Measurements from ENCODE around the gene NPLOC4. TPM values are rescaled to one million over a fixed set of nuclear protein-coding genes. Genes with fewer than 3 reads are reported as not detected.

The NPLOC4 gene
- total RNA-seq, 2 experiments from 2014 or later = 75.9 to 87.7 TPM

- H3K4me3 Mint-ChIP-seq = peak overlapping the region; percentile 85
- H3K4me1 Mint-ChIP-seq (ENCODE audit: low read depth) = peaks cover 30% of the 10 kb centered on the region
- POLR2A ChIA-PET = interaction anchor here (0.5 to 4.5 kb wide), 8 partner anchors 13 to 275 kb away, joined by 3 to 33 read pairs (median 3); partner anchors contain the start of genes FAAP100, NDUFAF8, SLC38A10 and TEPSIN
- intact Hi-C loops (cut with micrococcal nuclease) = no loop called here
- no peaks in the 10 kb centered on the region for H3K27me3 Mint-ChIP-seq
- peak; percentile 4 for ATAC-seq
- H3K9me3 Mint-ChIP-seq = no peaks in the 10 kb centered on the region
- TF ChIP-seq CTCF (IDR thresholded peaks at IDR 0.05) = no peak
- peak; percentile 67 for DNase-seq
- peak overlapping the region; percentile 91 for H3K27ac Mint-ChIP-seq
- H3K36me3 Mint-ChIP-seq (ENCODE audit: low read depth) = peaks cover 37% of the 10 kb centered on the region
- CTCF ChIA-PET = interaction anchor here (1.2 kb wide), 1 partner anchor 29 kb away, joined by 4 read pairs; no protein-coding TSS in a partner anchor
Measured at GRCh38 chr17:81513753-81514488, 123.0 kb downstream of the NPLOC4 start.

GRCh38 chr17:81513372-81513752 lies 123.5 kb downstream of the NPLOC4 start:
- TF ChIP-seq CTCF (IDR thresholded peaks at IDR 0.05) = no peak
- Mint-ChIP-seq H3K27me3 (no peaks in the 10 kb centered on the region), H3K27ac (peak overlapping the region; percentile 91), H3K9me3 (no peaks in the 10 kb centered on the region), H3K4me3 (peak overlapping the region; percentile 85), H3K36me3 (ENCODE audit: low read depth) (peaks cover 42% of the 10 kb centered on the region), H3K4me1 (ENCODE audit: low read depth) (peaks cover 32% of the 10 kb centered on the region)
- POLR2A ChIA-PET = interaction anchor here (0.6 to 4.5 kb wide), 6 partner anchors 12 to 274 kb away, joined by 3 to 33 read pairs (median 4); partner anchors contain the start of genes FAAP100, NDUFAF8, SLC38A10 and TEPSIN
- DNase-seq (peak; percentile 90), ATAC-seq (peak; percentile 49)
- intact Hi-C loops (cut with micrococcal nuclease) = no loop called here
- CTCF ChIA-PET = interaction anchor here (1.2 kb wide), 1 partner anchor 29 kb away, joined by 4 read pairs; no protein-coding TSS in a partner anchor

- DNase-seq (peak; percentile 91), ATAC-seq (peak; percentile 57)
- Mint-ChIP-seq H3K4me3 (peak within 1 kb of the TSS; percentile 97), H3K27ac (peak within 1 kb of the TSS; percentile 92), H3K4me1 (ENCODE audit: low read depth) (peaks cover 27% of the 10 kb centered on the region), H3K9me3 (no peaks in the 10 kb centered on the region), H3K36me3 (ENCODE audit: low read depth) (peaks cover 45% of the 10 kb centered on the region), H3K27me3 (no peaks in the 10 kb centered on the region)
- ChIA-PET CTCF (interaction anchor here (1.2 kb wide), 1 partner anchor 28 kb away, joined by 4 read pairs; no protein-coding TSS in a partner anchor), POLR2A (interaction anchor here (0.9 to 4.5 kb wide), 8 partner anchors 11 to 218 kb away, joined by 3 to 33 read pairs (median 6); partner anchors contain the start of genes FAAP100 and SLC38A10)
- intact Hi-C loops (cut with micrococcal nuclease) = no loop called here
- TF ChIP-seq CTCF (IDR thresholded peaks at IDR 0.05) = no peak
Measured at GRCh38 chr17:81512562-81513371, 124.1 kb downstream of the NPLOC4 start, which contains the start of gene ACTG1. Gene ACTG1, minus strand, starts transcription at chr17:81512799. Its CDS starts 445 bp downstream, at chr17:81512354.

- H3K4me3 Mint-ChIP-seq = peak overlapping the region; percentile 97
- H3K36me3 Mint-ChIP-seq (ENCODE audit: low read depth) = peaks cover 45% of the 10 kb centered on the region
- peaks cover 26% of the 10 kb centered on the region for H3K4me1 Mint-ChIP-seq (ENCODE audit: low read depth)
- peak overlapping the region; percentile 92 for H3K27ac Mint-ChIP-seq
- TF ChIP-seq CTCF (IDR thresholded peaks at IDR 0.05) = no peak
- H3K9me3 Mint-ChIP-seq = no peaks in the 10 kb centered on the region
- H3K27me3 Mint-ChIP-seq = no peaks in the 10 kb centered on the region
- ChIA-PET CTCF (interaction anchor here (6.2 kb wide), 1 partner anchor 28 kb away, joined by 28 read pairs; no protein-coding TSS in a partner anchor), POLR2A (interaction anchor here (0.9 to 4.5 kb wide), 7 partner anchors 9 to 271 kb away, joined by 3 to 33 read pairs (median 5); partner anchors contain the start of gene FAAP100)
- DNase-seq (no peak), ATAC-seq (no peak)
- intact Hi-C loops (cut with micrococcal nuclease) = no loop called here
Measured at GRCh38 chr17:81511804-81512561, 124.9 kb downstream of the NPLOC4 start.

Data from activated CD8-positive, alpha-beta T cell treated with anti-CD3 and anti-CD28 coated beads for 36 hours (primary cell).